Neural progenitor cell (in vitro differentiated cells): ENCODE data around the gene GTF2F2.

Experiments
- CTCF ChIP-seq: fragments of 200-600 bp; sonication (generic); IDR thresholded peaks from 2 replicates; pipeline ENCODE4 v1.5.1; 2017; ENCODE audit warnings: antibody characterized with exemption, mild to moderate bottlenecking
- EZH2 ChIP-seq: fragments of 200-600 bp; sonication (generic); IDR thresholded peaks from 2 replicates; pipeline ENCODE4 v1.6.1; 2017; ENCODE audit warnings: antibody characterized with exemption, mild to moderate bottlenecking, moderate library complexity

- TF ChIP-seq CTCF (no peak), EZH2 (no peak)
Measured at GRCh38 chr13:45325806-45326205, 205.5 kb downstream of the GTF2F2 start.
